ENCODE data around the gene MED12L. TPM values are rescaled to one million over a fixed set of nuclear protein-coding genes. Genes with fewer than 3 reads are reported as not detected.
A peak's percentile ranks its signal among the peaks of the same experiment; 100 is the strongest.

Gene MED12L
- total RNA-seq, 4 donors from 2014 or later: 0.15 to 0.37 (median 0.22) TPM

DNA sequence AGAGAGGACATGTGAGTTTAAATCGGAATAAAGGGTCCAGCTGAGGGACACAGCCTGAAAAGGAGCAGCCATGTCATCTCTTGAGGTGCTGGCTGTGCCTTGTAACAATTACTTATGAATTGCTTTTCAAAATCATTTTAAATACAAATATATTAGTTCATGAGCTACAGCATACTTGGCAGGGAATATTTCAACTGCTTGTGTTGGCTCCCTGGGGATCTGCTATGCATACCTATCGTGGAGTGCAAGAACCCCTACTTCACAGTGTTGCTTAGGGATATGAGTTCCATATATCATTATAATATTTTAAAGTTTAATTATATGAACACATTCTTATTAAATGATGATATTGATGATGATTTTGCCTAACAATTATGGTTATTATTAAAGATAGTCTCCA lies 212.0 kb downstream of the MED12L start:
- no peak overlapping the region for H3K4me3 ChIP-seq (ENCODE audit: low read depth, poor library complexity, severe bottlenecking)
- intact Hi-C loops (cut with DNase I; ENCODE audit: low total_unique reads): no loop called here
- WGBS, 2 donors: 64 to 89% methylated on average over 2 of the region's 2 CpGs
- TF ChIP-seq POLR2A (IDR thresholded peaks at IDR 0.05): no peak
- TF ChIP-seq, protein P1, sequence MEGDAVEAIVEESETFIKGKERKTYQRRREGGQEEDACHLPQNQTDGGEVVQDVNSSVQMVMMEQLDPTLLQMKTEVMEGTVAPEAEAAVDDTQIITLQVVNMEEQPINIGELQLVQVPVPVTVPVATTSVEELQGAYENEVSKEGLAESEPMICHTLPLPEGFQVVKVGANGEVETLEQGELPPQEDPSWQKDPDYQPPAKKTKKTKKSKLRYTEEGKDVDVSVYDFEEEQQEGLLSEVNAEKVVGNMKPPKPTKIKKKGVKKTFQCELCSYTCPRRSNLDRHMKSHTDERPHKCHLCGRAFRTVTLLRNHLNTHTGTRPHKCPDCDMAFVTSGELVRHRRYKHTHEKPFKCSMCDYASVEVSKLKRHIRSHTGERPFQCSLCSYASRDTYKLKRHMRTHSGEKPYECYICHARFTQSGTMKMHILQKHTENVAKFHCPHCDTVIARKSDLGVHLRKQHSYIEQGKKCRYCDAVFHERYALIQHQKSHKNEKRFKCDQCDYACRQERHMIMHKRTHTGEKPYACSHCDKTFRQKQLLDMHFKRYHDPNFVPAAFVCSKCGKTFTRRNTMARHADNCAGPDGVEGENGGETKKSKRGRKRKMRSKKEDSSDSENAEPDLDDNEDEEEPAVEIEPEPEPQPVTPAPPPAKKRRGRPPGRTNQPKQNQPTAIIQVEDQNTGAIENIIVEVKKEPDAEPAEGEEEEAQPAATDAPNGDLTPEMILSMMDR (IDR thresholded peaks at IDR 0.05): no peak
- no peak for DNase-seq (ENCODE audit: low spot score in 2 of 2)

DNA sequence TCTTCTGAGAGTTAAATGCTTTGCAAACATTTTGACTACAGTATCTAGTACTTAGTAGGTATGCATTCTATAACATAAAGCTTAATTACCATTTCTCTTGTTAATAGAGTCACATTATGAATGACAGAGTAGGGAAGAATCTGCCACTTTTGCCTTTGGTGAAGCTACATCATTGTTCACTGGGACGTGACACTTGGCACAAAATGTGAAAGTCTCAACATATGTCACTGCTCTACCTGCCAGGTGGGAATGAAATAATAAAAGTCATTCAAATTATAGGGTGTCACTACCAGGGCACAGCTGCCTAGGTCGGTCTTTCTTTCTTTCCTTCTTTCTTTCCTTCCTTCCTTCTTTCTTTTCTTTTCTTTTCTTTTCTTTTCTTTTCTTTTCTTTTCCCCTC lies 213.5 kb downstream of the MED12L start:
- no peak for DNase-seq (ENCODE audit: low spot score in 2 of 2)
- WGBS, 2 donors: 69 to 79% methylated on average over 2 of the region's 2 CpGs
- intact Hi-C loops (cut with DNase I; ENCODE audit: low total_unique reads): no loop called here
- TF ChIP-seq, protein P1 (IDR thresholded peaks at IDR 0.05): no peak
- TF ChIP-seq POLR2A (IDR thresholded peaks at IDR 0.05): no peak
- no peak overlapping the region for H3K4me3 ChIP-seq (ENCODE audit: low read depth, poor library complexity, severe bottlenecking)

DNA sequence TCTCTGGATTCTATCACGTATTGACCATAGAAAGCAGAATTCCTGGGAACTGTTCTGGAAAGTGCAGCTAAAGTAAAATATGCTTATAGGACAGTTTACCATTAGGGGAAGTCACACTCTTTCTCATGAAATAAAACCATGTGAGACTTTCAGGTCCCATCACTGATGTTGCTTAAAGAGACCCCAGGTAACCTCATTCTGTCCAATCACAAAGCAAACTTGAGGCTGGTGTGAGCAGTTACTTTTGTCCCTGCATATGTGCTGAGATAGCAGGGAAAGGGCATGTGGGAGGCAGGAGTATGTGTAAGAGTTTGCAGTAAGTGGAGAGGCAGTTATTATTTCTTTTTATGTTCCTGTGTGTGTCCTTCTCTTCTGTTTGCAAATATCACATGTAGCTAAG lies 215.1 kb downstream of the MED12L start:
- 84 to 90% methylated on average over 1 of the region's 1 CpG for WGBS, 2 donors

DNA sequence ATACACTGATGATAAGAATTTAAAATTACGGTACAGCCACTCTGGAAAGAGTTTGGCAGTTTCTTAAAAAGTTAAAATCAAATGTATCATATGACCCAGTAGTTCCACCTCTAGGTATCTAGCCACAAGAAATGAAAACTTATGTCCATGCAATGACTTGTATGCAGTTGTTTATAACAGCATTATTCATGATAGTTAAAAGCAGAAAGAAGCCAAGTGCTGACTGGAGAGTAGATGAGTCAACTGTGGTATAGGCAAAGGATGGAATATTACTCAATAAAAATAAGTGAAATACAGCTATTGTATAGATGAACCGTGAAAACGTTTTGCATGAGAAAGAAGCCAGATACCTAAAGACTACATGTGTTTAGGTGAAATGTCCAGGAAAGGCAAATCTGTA lies 216.3 kb downstream of the MED12L start:
- no peak overlapping the region for H3K4me3 ChIP-seq (ENCODE audit: low read depth, poor library complexity, severe bottlenecking)
- no peak for DNase-seq (ENCODE audit: low spot score in 2 of 2)
- intact Hi-C loops (cut with DNase I; ENCODE audit: low total_unique reads): no loop called here
- no peak for TF ChIP-seq POLR2A (IDR thresholded peaks at IDR 0.05)
- TF ChIP-seq, protein P1 (IDR thresholded peaks at IDR 0.05): no peak
- 58 to 61% methylated on average over 3 of the region's 3 CpGs for WGBS, 2 donors

More for the DNA sequence above, 215.1 kb downstream of the MED12L start:
- TF ChIP-seq POLR2A (IDR thresholded peaks at IDR 0.05): no peak
- TF ChIP-seq, protein P1 (IDR thresholded peaks at IDR 0.05): no peak
- no peak for DNase-seq (ENCODE audit: low spot score in 2 of 2)
- intact Hi-C loops (cut with DNase I; ENCODE audit: low total_unique reads): no loop called here
- no peak overlapping the region for H3K4me3 ChIP-seq (ENCODE audit: low read depth, poor library complexity, severe bottlenecking)

DNA sequence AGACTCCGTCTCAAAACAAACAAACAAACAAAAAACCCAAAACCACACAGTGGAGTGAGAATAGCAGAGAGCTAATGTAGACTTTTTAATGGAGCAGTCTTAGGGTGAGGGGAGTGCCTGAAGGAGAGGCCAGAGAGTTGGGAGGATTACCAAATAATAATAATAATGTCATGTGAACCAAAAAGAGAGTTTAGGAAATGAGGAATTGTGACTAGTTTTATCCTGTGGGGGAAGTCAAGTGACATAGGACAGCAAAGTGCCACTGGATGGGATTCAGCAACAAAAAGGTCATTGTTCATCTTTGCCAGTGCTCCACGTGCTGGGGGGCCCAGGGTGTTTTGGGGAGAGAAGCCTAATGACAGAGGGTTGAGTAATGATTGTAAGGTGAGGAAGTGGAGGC lies 218.3 kb downstream of the MED12L start:
- 68 to 74% methylated on average over 2 of the region's 2 CpGs for WGBS, 2 donors
- DNase-seq (ENCODE audit: low spot score in 2 of 2): no peak
- intact Hi-C loops (cut with DNase I; ENCODE audit: low total_unique reads): no loop called here
- TF ChIP-seq POLR2A (IDR thresholded peaks at IDR 0.05): no peak
- TF ChIP-seq, protein P1 (IDR thresholded peaks at IDR 0.05): no peak
- H3K4me3 ChIP-seq (ENCODE audit: low read depth, poor library complexity, severe bottlenecking): no peak overlapping the region

DNA sequence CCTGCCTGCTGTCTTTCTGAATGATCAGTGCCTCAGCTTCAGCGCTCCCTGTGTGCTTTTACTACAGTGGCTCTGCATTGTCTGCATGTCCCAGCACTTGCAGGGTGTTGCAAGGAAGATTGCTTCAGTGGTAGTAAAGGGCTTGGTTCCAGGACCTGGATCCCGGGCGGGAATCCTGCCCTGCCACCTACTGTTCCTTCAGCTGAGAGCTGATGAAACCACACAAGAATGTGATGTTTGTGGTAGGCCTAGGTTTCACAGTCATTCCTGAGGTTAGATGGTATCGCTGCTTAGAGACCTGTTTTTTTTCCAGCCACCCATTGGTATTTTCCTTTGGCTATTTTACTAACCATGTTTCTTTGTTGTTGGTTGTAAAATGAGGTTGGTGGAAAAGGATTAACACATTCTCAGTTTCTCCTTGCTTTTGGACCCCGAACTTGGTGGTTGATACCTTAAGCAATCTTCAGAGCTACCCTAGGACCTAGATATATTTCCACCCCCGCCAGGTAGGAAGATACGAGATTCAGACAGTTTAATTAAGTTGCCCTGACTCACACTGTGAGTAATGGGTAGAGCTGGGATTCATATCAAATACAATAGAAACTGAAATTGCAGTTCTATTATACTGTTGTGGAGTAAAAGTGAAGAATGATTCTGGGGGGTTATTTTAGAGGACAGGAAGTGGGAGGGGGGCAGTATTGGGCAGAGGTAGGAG lies 219.8 kb downstream of the MED12L start:
- intact Hi-C loops (cut with DNase I; ENCODE audit: low total_unique reads): no loop called here
- DNase-seq (ENCODE audit: low spot score in 2 of 2): peak; percentile 81 to 95
- no peak for TF ChIP-seq POLR2A (IDR thresholded peaks at IDR 0.05)
- TF ChIP-seq, protein P1 (IDR thresholded peaks at IDR 0.05): no peak
- WGBS, 2 donors: 37 to 43% methylated on average over 7 of the region's 7 CpGs
- H3K4me3 ChIP-seq (ENCODE audit: low read depth, poor library complexity, severe bottlenecking): no peak overlapping the region

Data from lower leg skin (tissue), 4 donors.